ENCODE measurements around the gene SPOCK3. TPM values are rescaled to one million over a fixed set of nuclear protein-coding genes. Genes with fewer than 3 reads are reported as not detected.

SPOCK3 gene
- total RNA-seq, 1 donor, result 4.6 TPM

- no peak for DNase-seq (ENCODE audit: low read depth in 2 of 3, low spot score in 2 of 3)
Measured at GRCh38 chr4:167049257-167049656, 185.0 kb downstream of the SPOCK3 start.

- no peak for DNase-seq (ENCODE audit: low read depth in 2 of 3, low spot score in 2 of 3)
Measured at GRCh38 chr4:167041524-167041923, 192.8 kb downstream of the SPOCK3 start.

- DNase-seq (ENCODE audit: low read depth in 2 of 3, low spot score in 2 of 3), result no peak
Measured at GRCh38 chr4:167035390-167035789, 198.9 kb downstream of the SPOCK3 start.

GRCh38 chr4:167034983-167035382 lies 199.3 kb downstream of the SPOCK3 start:
- DNase-seq (ENCODE audit: low read depth in 2 of 3, low spot score in 2 of 3), result no peak

- DNase-seq (ENCODE audit: low read depth in 2 of 3, low spot score in 2 of 3), result no peak
Measured at GRCh38 chr4:167032871-167033270, 201.4 kb downstream of the SPOCK3 start.

- no peak for DNase-seq (ENCODE audit: low read depth in 2 of 3, low spot score in 2 of 3)
Measured at GRCh38 chr4:167031534-167032156, 202.6 kb downstream of the SPOCK3 start.

- no peak for DNase-seq (ENCODE audit: low read depth in 2 of 3, low spot score in 2 of 3)
Measured at GRCh38 chr4:167028976-167029375, 205.3 kb downstream of the SPOCK3 start.

- no peak for DNase-seq (ENCODE audit: low read depth in 2 of 3, low spot score in 2 of 3)
Measured at GRCh38 chr4:167025670-167026069, 208.6 kb downstream of the SPOCK3 start.

DNA sequence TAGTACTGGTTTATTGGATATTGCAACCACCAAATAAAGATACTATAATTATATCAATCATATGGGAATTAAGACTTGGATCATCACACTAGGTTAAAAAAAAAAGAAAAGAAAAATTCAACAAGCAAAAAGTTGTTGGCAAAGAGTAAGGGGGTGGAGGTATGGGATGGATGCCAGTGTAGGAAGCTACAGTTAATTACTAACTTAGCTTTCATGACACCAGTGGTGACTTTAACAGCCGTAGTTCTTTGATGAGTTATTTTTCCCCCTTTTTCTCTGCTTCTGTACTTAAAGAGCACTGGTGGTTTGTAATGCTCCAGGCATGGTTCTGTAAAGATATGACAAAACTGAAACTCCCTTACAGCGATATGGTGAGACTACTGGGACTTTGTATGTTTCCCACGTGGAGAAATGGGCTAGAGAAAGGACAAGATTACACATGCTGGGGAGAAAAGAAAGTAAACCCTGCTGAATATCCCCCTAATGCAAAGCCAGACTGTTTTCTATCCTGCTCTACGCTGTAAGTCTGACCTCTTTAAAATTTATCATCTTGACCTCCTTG lies 210.8 kb downstream of the SPOCK3 start:
- no peak for DNase-seq (ENCODE audit: low read depth in 2 of 3, low spot score in 2 of 3)

DNA sequence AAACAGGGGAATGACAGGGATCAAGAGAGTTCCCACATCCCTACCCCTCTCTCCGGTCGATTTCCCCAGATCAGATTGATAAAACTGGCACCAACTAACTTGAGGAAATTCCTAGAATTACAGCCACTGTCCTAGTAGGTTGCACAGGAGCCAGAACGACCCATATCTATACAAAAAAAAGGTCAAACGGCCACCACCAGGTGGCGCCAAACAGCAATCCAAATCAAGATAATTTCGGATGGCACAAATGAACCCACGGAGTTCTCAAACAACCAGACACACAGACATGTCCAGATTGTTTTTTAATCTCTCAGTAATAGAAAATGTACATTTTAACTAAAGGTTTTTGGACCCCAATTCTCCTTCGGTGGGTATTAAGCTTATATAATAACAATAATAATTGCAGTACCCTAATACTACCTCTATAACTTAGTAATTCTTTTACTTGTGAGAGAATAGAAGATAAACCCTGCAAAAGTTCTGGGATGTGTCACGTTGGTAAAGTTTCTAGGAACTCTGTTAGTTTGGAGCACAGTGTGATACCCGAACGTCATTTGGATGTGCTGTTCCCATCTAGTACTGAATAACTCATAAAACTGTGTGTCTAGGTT lies 212.6 kb downstream of the SPOCK3 start:
- DNase-seq (ENCODE audit: low read depth in 2 of 3, low spot score in 2 of 3), result peak; percentile 11 to 78 (median 58)

GRCh38 chr4:167020410-167020809 lies 213.9 kb downstream of the SPOCK3 start:
- peak in 1 of 3 donors; percentile 23 for DNase-seq (ENCODE audit: low read depth in 2 of 3, low spot score in 2 of 3)

DNA sequence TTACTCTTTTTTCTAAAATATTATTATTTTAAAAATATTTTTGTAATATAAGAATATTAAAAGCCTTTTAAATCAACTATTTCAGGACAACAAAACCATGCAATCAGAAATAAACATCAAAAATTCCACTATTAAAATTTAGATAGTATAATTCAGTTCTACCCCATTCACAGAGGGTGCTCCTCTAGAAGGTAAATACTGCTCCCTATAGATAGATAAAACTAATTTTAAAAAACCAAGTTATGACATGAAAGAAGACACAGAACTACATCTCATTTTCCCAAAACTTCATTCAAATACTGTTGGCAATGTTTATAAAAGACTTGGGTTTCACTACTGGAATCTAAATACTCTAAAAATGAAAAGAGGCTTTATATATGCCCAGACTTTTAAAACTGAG lies 219.3 kb downstream of the SPOCK3 start:
- no peak for DNase-seq (ENCODE audit: low read depth in 2 of 3, low spot score in 2 of 3)

- DNase-seq (ENCODE audit: low read depth in 2 of 3, low spot score in 2 of 3), result no peak
Measured at GRCh38 chr4:167003326-167003725, 231.0 kb downstream of the SPOCK3 start.

GRCh38 chr4:167000141-167000852 lies 234.0 kb downstream of the SPOCK3 start:
- no peak for DNase-seq (ENCODE audit: low read depth in 2 of 3, low spot score in 2 of 3)

DNA sequence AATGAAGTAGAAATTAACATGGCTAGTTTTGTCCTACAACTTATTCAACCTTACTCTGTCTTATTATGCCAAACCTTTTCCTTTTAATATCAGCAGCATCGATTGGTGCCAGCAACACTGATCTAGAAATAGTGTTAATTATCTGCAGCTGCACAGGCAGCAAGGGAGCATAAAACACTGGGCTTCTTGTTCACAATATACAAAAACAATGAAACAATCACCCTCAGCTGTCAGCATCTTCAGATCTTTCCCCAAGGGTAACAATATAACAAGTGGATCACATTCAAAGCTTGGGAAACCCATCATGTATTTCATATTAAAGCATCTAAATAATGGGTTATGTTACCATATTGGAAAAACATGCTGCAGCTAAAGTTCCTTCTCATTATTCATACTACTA lies 238.1 kb downstream of the SPOCK3 start:
- DNase-seq (ENCODE audit: low read depth in 2 of 3, low spot score in 2 of 3), result no peak

- no peak for DNase-seq (ENCODE audit: low read depth in 2 of 3, low spot score in 2 of 3)
Measured at GRCh38 chr4:166994686-166995085, 239.6 kb downstream of the SPOCK3 start.

- DNase-seq (ENCODE audit: low read depth in 2 of 3, low spot score in 2 of 3), result peak in 1 of 3 donors; percentile 4
Measured at GRCh38 chr4:166991006-166991561, 243.2 kb downstream of the SPOCK3 start.

DNA sequence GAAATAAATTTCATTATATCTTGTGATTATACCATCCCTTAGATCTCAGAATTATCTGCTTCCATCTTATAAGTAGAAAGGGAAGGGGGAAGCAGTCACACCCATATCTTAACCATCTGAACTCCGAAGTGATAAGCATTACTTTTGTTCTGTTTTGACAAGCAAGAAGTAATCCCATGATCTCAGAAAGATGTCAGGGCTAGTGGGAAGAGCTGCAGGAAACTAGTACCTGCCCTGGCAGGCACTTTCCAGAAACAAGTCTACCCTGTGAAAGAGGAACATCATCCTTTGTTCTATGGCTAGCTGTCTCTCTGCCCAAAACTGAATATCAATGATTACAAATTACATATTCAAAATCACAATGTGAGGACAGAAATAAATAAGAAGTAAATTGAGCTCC lies 244.4 kb downstream of the SPOCK3 start:
- DNase-seq (ENCODE audit: low read depth in 2 of 3, low spot score in 2 of 3), result no peak

GRCh38 chr4:166987026-166987425 lies 247.3 kb downstream of the SPOCK3 start:
- DNase-seq (ENCODE audit: low read depth in 2 of 3, low spot score in 2 of 3), result no peak

GRCh38 chr4:166981847-166982246 lies 252.4 kb downstream of the SPOCK3 start:
- no peak for DNase-seq (ENCODE audit: low read depth in 2 of 3, low spot score in 2 of 3)

DNA sequence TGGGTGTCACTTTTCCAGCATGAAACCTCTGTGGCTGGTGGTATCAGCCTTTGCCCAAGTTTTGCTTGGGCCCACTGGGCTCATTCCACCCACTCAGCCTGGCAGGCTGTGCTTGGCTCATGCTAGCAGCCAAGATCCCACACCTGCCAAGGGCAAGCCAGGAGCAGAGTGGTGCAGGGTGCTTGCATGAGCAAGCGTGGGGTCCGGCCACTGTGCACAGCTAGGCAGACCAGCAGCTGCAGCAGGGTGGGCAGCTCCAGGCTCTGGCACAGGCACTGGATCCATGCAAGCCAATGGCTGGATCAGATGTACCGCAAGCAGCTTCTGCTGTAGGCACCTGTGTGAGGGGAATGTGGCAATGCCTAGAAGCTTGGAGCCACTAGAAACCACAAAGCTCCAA lies 253.9 kb downstream of the SPOCK3 start:
- no peak for DNase-seq (ENCODE audit: low read depth in 2 of 3, low spot score in 2 of 3)
